Cardiac fibroblast (primary cell): ENCODE results near the gene TARS3.
"Not testable (repeated sequence)": the region's sequence is repeated elsewhere in the genome, so short reads cannot be mapped to it uniquely, and the experiment has no call there.

ENCODE experiments used
- DNase-seq, 2 donors: peaks; one replicate each; pipeline versions ENCODE4 v3.0.0 to v3.0.0-alpha.2; 2010; ENCODE audit warnings: low read depth in 2 of 2
- H3K4me3 ChIP-seq, 2 donors: replicated peaks in 1 of 2; 1 replicate in 1 of 2; 2 replicates in 1 of 2; pipeline ENCODE4 v1.5.1; 2011; ENCODE audit warnings: low read depth in 2 of 2, low read length in 2 of 2, mild to moderate bottlenecking in 2 of 2, moderate library complexity in 1 of 2
- TF ChIP-seq, protein P1 (sequence below): IDR thresholded peaks from one replicate; pipeline ENCODE4 v1.5.1; 2011; ENCODE audit warnings: low read depth, mild to moderate bottlenecking, low read length, inconsistent platforms

TARS3 gene

GRCh38 chr15:101637919-101638318 is 86.4 kb downstream of the TARS3 start:
- TF ChIP-seq, protein P1, sequence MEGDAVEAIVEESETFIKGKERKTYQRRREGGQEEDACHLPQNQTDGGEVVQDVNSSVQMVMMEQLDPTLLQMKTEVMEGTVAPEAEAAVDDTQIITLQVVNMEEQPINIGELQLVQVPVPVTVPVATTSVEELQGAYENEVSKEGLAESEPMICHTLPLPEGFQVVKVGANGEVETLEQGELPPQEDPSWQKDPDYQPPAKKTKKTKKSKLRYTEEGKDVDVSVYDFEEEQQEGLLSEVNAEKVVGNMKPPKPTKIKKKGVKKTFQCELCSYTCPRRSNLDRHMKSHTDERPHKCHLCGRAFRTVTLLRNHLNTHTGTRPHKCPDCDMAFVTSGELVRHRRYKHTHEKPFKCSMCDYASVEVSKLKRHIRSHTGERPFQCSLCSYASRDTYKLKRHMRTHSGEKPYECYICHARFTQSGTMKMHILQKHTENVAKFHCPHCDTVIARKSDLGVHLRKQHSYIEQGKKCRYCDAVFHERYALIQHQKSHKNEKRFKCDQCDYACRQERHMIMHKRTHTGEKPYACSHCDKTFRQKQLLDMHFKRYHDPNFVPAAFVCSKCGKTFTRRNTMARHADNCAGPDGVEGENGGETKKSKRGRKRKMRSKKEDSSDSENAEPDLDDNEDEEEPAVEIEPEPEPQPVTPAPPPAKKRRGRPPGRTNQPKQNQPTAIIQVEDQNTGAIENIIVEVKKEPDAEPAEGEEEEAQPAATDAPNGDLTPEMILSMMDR, result no peak
- DNase-seq, result no peak
- H3K4me3 ChIP-seq, result no peak overlapping the region

DNA sequence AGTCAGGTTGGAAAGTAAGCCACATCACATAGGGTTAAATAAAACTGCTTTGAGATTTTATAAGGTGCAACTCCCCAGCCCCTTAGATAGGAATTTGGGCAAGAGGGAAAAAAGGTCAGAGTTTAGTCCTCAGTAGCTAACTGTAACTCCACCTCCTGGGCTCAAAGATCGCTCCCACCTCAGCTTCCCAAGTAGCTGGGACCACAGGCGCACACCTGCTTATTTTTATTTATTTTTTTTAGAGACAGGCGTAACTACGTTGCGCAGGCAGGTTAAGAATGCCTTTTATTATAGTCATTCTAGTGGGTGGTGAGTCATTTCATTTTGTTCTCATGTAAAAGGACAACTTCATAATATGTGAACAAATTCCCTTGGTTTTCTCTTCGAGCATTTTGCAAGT is 86.8 kb downstream of the TARS3 start:
- H3K4me3 ChIP-seq, result no peak overlapping the region
- peak in 1 of 2 donors; percentile 74 for DNase-seq
- TF ChIP-seq, protein P1, result no peak

DNA sequence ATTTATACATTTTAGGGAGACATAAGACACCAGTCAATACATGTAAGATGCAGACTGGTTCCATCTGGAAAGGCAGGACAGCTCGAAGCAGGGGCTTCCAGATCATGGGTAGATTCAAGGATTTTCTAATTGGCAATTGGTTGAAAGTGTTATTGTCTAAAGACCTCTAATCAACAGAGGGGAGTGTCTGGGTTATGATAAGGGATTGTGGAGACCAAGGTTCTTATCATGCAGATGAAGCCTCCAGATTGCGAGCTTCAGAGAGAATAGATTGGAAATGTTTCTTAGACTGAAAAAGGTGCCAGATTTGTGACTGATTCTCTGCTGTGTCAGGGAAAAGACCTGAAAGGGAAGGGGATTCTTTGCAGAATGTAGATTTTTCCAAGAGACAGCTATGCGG is 87.2 kb downstream of the TARS3 start:
- DNase-seq, result no peak
- TF ChIP-seq, protein P1, result no peak
- no peak overlapping the region for H3K4me3 ChIP-seq

- H3K4me3 ChIP-seq, result no peak overlapping the region
- DNase-seq, result no peak
- TF ChIP-seq, protein P1, result no peak
Measured at GRCh38 chr15:101635944-101636727, 88.1 kb downstream of the TARS3 start.

- no peak overlapping the region for H3K4me3 ChIP-seq
- TF ChIP-seq, protein P1, result no peak
- no peak for DNase-seq
Measured at GRCh38 chr15:101633356-101633755, 90.9 kb downstream of the TARS3 start.

DNA sequence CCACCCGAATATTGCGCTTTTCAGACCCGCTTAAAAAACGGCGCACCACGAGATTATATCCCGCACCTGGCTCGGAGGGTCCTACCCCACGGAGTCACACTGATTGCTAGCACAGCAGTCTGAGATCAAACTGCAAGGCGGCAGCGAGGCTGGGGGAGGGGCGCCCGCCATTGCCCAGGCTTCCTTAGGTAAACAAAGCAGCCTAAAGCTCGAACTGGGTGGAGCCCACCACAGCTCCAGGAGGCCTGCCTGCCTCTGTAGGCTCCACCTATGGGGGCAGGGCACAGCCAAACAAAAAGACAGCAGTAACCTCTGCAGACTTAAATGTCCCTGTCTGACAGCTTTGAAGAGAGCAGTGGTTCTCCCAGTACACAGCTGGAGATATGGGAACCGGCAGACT is 97.5 kb downstream of the TARS3 start:
- DNase-seq, H3K4me3 ChIP-seq: not testable (repeated sequence)

GRCh38 chr15:101625980-101626379 is 98.3 kb downstream of the TARS3 start:
- DNase-seq, result peak in 1 of 2 donors; percentile 50
- no peak overlapping the region for H3K4me3 ChIP-seq
- TF ChIP-seq, protein P1, result no peak
